ENCODE results near the gene CCDC77.
A peak's percentile ranks its signal among the peaks of the same experiment; 100 is the strongest.

The CCDC77 gene

GRCh38 chr12:454833-455232, 53.4 kb downstream of the CCDC77 start:
- DNase-seq: no peak

GRCh38 chr12:455821-456220, 54.4 kb downstream of the CCDC77 start:
- no peak for DNase-seq

GRCh38 chr12:457676-458075, 56.2 kb downstream of the CCDC77 start:
- no peak for DNase-seq

GRCh38 chr12:459050-459429, 57.6 kb downstream of the CCDC77 start:
- DNase-seq: no peak

GRCh38 chr12:459430-460258, 58.2 kb downstream of the CCDC77 start, which contains the start of gene B4GALNT3:
B4GALNT3 (plus strand) TSS chr12:459939; CDS start chr12:460377, 438 bp downstream.
- DNase-seq: peak in 4 of 5 donors; percentile 20 to 44 (median 32)

GRCh38 chr12:460261-461230, 59.1 kb downstream of the CCDC77 start:
- DNase-seq: peak; percentile 15 to 41 (median 36)

GRCh38 chr12:461425-461824, 60.0 kb downstream of the CCDC77 start:
- no peak for DNase-seq

GRCh38 chr12:462936-463705, 61.7 kb downstream of the CCDC77 start:
- DNase-seq: no peak

- no peak for DNase-seq
Measured at GRCh38 chr12:464484-465267, 63.2 kb downstream of the CCDC77 start.

GRCh38 chr12:466039-466438, 64.6 kb downstream of the CCDC77 start:
- no peak for DNase-seq

GRCh38 chr12:466762-467161, 65.3 kb downstream of the CCDC77 start:
- DNase-seq: no peak

- DNase-seq: no peak
Measured at GRCh38 chr12:467591-467990, 66.1 kb downstream of the CCDC77 start.

GRCh38 chr12:468671-469389, 67.4 kb downstream of the CCDC77 start:
- no peak for DNase-seq

- DNase-seq: no peak
Measured at GRCh38 chr12:470133-470532, 68.7 kb downstream of the CCDC77 start.

- DNase-seq: no peak
Measured at GRCh38 chr12:473198-473597, 71.8 kb downstream of the CCDC77 start.

- no peak for DNase-seq
Measured at GRCh38 chr12:473863-474577, 72.6 kb downstream of the CCDC77 start.

- no peak for DNase-seq
Measured at GRCh38 chr12:475286-475685, 73.8 kb downstream of the CCDC77 start.

GRCh38 chr12:479161-479560, 77.7 kb downstream of the CCDC77 start:
- no peak for DNase-seq

GRCh38 chr12:480831-481816, 79.7 kb downstream of the CCDC77 start:
- no peak for DNase-seq
